OCI-LY3 (cell line): Measurements from ENCODE around the gene BUB1.
"Not testable (repeated sequence)": the region's sequence is repeated elsewhere in the genome, so short reads cannot be mapped to it uniquely, and the experiment has no call there.

Experiments
- EZH2phosphoT487 ChIP-seq: fragments of 200-600 bp; shearing (Covaris generic); IDR thresholded peaks from 2 replicates; pipeline ENCODE4 v1.6.1; 2018; ENCODE audit warnings: antibody characterized with exemption, mixed run types, low read depth
- TF ChIP-seq, protein P1 (sequence below): fragments of 200-600, 300-600 bp; sonication (generic); IDR thresholded peaks from 2 replicates; pipeline ENCODE4 v1.5.1; 2014; ENCODE audit warnings: antibody characterized with exemption, low read length, low read depth

GRCh38 chr2:110589677-110590330, 88.1 kb downstream of the BUB1 start:
- TF ChIP-seq, protein P1, sequence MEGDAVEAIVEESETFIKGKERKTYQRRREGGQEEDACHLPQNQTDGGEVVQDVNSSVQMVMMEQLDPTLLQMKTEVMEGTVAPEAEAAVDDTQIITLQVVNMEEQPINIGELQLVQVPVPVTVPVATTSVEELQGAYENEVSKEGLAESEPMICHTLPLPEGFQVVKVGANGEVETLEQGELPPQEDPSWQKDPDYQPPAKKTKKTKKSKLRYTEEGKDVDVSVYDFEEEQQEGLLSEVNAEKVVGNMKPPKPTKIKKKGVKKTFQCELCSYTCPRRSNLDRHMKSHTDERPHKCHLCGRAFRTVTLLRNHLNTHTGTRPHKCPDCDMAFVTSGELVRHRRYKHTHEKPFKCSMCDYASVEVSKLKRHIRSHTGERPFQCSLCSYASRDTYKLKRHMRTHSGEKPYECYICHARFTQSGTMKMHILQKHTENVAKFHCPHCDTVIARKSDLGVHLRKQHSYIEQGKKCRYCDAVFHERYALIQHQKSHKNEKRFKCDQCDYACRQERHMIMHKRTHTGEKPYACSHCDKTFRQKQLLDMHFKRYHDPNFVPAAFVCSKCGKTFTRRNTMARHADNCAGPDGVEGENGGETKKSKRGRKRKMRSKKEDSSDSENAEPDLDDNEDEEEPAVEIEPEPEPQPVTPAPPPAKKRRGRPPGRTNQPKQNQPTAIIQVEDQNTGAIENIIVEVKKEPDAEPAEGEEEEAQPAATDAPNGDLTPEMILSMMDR, result not testable (repeated sequence)
- TF ChIP-seq EZH2phosphoT487, result not testable (repeated sequence)
